ENCODE measurements around the gene NCAN.

DNA sequence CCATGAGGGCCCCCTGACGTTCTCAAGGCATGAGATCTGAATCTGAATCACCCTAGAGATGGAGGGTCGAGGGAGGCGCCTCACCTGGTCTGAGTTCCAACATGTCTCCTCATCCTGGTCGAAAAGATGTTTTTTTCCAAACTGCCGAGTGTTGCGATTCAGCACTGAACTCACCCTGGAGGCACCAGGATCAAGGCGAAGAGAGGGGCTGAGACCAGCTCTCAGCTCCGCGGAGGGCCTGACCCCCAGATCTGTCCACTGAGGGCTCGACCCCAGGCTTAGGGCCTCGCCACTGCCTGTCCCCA lies 9.1 kb upstream of the NCAN start:
- no peak for TF ChIP-seq CEBPB (IDR thresholded peaks at IDR 0.05; ENCODE audit: low read depth, low read length)
- TF ChIP-seq RAD21 (IDR thresholded peaks at IDR 0.05; ENCODE audit: low read length): no peak
- TF ChIP-seq, protein P1, sequence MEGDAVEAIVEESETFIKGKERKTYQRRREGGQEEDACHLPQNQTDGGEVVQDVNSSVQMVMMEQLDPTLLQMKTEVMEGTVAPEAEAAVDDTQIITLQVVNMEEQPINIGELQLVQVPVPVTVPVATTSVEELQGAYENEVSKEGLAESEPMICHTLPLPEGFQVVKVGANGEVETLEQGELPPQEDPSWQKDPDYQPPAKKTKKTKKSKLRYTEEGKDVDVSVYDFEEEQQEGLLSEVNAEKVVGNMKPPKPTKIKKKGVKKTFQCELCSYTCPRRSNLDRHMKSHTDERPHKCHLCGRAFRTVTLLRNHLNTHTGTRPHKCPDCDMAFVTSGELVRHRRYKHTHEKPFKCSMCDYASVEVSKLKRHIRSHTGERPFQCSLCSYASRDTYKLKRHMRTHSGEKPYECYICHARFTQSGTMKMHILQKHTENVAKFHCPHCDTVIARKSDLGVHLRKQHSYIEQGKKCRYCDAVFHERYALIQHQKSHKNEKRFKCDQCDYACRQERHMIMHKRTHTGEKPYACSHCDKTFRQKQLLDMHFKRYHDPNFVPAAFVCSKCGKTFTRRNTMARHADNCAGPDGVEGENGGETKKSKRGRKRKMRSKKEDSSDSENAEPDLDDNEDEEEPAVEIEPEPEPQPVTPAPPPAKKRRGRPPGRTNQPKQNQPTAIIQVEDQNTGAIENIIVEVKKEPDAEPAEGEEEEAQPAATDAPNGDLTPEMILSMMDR (conservative IDR thresholded peaks at IDR 0.05; ENCODE audit: low read depth, low read length): no peak
- TF ChIP-seq, protein P2, sequence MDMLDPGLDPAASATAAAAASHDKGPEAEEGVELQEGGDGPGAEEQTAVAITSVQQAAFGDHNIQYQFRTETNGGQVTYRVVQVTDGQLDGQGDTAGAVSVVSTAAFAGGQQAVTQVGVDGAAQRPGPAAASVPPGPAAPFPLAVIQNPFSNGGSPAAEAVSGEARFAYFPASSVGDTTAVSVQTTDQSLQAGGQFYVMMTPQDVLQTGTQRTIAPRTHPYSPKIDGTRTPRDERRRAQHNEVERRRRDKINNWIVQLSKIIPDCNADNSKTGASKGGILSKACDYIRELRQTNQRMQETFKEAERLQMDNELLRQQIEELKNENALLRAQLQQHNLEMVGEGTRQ (IDR thresholded peaks at IDR 0.05; ENCODE audit: low read depth, low read length): no peak
- no peak for TF ChIP-seq SMC3 (IDR thresholded peaks at IDR 0.05; ENCODE audit: low read depth, low read length)
- TF ChIP-seq POLR2A (IDR thresholded peaks at IDR 0.05; ENCODE audit: low read depth, low read length): no peak
- no peak for TF ChIP-seq MAZ (IDR thresholded peaks at IDR 0.05; ENCODE audit: borderline replicate concordance, low read depth, low read length)
- no peak for TF ChIP-seq FOS (IDR thresholded peaks at IDR 0.05; ENCODE audit: low read depth, low read length)
- TF ChIP-seq RCOR1 (IDR thresholded peaks at IDR 0.05; ENCODE audit: insufficient replicate concordance, low read length): no peak
- TF ChIP-seq BHLHE40 (IDR thresholded peaks at IDR 0.05; ENCODE audit: low read depth, low read length): no peak
- no peak for TF ChIP-seq RFX5 (IDR thresholded peaks at IDR 0.05; ENCODE audit: low read depth, low read length)
